ENCODE data around the gene MATN4.

Gene MATN4

GRCh38 chr20:45313065-45313695 lies 5.1 kb upstream of the MATN4 start:
- no peak for DNase-seq

DNA sequence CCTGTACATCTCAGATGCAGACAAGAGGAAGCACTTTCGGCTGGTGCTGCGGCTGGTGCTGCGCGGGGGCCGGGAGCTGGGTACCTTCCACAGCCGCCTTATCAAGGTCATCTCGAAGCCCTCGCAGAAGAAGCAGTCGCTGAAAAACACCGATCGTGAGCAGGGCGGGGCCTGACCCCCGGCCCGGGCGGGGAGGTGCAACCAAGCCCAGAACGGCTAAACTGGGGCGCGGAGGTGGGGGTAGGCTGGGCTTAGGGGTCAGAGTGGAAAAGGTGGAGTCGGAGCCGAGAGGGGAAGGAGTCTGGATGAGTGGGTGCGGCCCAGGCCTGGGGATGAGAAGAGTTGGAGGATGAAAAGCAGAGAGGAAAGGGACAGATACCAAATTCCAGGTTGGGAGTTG lies 4.1 kb upstream of the MATN4 start:
- no peak for DNase-seq

DNA sequence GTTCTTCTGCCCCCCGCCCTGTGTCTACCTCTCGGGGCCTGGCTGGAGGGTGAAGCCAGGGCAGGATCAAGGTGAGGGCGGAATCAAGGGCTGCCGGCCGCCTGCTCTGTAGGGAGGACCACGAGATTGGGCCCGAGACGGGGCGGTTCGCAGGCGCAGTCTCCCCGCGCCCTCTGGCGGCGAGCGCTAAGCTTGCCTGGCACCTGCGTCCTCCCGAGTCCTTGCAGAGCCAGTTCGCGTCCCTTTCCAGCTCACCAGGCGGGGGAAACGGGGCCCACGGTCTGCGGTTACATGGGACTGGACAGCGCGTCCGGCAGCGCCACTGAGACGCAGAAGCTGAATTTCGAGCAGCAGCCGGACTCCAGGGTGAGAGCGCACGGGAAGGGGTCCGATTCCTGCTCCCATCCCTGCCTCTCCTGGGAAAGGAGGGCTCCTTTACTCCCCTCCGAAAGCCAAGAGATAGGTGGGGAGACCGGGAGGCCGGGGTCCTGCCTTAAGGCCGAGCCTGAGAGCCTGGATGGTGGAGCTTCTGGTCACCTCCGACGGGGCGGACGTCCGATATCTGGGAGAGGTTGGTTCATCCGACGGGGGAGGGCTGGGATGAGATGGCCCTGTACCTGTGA lies 3.6 kb upstream of the MATN4 start:
- DNase-seq = peak; percentile 34 to 60

DNA sequence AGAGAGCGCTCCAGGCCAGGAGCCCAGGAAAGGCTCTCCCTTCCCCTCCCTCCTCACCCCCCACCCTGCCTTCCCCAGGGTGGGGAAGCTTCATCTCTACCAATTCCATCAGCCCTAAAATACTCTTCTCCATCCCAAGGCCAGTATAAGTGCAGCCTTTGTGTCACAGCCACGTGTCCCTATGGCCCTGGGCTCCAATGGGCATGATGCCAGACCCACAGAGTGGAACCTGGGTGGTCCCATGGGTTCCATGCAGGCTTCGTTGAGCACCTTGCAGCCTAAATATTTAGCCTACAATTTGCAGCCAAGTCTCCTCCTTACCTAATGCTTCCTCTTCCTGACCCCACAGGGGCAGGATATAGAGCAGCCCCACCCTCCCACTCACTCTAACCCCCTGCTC lies 976 bp upstream of the MATN4 start:
- DNase-seq = no peak

GRCh38 chr20:45307076-45307640 lies 941 bp downstream of the MATN4 start:
- no peak for DNase-seq

DNA sequence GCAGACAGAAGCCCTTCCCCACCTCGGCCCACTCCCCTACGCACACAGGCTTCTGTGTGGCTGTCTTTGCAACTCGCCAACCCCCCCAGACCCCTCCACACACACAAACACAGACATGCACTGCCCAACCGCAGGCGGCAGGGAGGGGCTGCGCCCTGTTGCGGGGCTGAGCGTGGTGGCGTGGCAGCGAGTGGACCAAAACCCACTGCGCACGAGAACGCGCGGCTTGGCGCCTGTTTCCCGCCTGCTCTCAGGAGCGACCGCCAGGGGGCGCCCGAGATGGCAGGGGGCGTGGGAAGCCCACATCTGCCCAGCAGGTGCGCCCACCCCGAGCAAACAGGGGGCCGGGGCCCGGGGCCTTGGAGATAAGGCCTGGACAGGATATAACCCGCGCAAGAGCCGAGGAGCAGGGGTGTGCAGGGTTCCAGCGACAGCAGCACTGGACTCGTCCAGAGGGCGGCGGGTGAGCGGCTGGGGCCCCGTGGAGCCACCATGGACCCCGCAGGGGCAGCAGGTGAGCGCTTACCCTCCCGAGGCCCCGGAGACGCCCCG lies 1.6 kb downstream of the MATN4 start, which contains the start of gene RBPJL:
RBPJL (plus strand) TSS at position 410 of the 552 bp plus-strand sequence; CDS start at position 493, 83 bp downstream.
- DNase-seq = no peak

DNA sequence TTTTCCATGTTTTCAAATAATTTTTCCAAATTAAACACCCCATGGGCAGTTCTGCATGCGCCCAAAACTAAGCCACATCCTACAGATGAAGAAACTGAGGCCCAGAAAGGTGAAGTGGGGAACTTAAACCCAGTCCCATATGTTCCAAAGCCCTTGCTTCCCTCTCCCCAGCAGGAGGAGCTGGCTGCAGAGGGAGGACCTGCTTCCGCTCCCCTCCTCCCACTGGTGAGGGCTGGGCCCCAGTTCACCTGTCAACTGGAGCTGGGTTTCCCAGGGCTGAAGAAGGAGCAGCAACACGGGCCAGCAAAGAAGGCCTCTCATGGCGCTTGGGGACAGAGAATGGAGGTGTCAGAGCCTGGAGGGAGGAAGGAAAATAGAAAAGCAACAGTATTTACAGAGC lies 2.8 kb downstream of the MATN4 start:
- DNase-seq = no peak

DNA sequence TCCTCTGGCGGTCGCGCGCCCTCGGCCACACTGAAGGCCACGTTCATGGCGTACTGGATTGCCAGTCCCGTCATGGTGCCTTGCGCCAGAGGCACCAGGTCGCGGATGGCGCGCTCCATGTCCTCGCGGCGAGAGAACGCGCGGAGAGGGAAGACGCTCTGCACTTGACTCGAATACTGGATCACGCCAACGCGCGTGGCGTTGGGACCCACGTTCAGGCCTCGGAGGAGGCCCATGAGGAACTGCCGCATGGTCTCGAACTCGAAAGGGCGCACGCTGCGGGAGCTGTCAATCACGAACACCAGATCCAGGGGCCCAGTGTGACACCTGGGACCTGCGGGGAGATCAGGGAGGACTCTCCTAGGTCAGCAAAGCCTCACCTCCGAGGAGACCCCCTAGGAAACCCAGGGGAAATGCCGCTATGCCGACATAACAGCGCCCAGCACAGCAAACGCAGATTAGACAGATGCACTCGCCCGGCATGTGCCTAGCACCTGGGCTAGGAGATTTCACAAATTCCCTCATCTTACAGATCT lies 3.6 kb downstream of the MATN4 start:
- no peak for DNase-seq

GRCh38 chr20:45303586-45304463 lies 4.3 kb downstream of the MATN4 start:
- no peak for DNase-seq

- no peak for DNase-seq
These were observed 6.3 kb downstream of the MATN4 start for GRCh38 chr20:45301824-45302271.

DNA sequence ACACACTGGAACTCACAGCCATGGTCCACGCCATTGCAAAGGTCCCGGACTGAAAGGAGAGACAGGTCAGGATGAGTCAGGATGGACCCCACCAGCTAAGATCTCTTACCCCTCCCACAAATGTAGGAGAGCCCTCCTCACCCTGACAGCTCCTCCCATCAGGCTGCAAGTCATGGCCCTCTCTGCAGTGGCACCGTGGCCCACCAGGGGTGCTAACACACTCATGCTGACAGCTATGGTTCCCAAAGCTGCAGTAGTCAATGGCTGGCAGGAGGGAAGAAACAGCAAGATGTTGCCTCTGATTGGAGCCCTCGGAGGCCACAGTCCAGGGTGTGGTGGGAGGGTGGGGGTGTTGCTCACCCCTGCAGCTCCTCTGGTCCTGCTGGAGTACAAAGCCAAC lies 7.1 kb downstream of the MATN4 start:
- DNase-seq = peak in 1 of 2 experiments; percentile 2

- DNase-seq = no peak
These were observed 8.3 kb downstream of the MATN4 start for GRCh38 chr20:45299786-45300185.

DNA sequence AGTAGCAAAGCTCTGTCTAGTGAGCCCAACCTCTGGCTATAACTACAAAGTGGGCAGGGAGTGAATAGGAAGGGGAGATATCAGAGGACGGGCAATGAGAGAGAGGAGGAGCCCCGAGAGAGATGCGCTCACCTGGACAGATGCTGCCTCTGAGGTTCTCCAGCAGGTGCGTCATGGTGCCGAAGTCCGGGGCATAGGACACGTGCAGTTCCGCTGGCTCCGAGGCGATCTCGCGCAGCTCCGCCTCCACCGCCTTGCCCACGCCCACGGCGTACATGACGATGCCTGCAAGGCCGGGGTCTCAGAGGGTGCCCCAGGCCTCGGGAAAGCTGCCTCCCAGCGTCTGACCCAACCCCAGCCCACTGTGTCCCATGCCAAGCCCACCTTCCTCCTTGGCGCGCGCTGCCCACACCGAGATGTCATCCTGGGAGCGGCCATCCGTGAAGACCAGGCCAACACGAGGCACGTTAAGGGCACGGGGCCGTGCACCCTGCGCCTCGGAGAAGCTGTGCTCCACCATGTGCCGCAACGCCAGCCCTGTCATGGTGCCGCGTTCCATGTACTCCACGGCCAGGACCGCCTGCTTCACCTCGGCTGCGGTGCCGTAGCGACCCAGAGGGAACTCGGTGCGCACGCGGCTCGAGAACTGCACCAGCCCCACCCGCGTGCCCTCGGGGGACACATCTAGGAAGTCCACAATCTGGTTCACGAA lies 10.2 kb downstream of the MATN4 start:
- DNase-seq = no peak

- no peak for DNase-seq
These were observed 13.4 kb downstream of the MATN4 start for GRCh38 chr20:45294659-45295058.

- no peak for DNase-seq
These were observed 14.1 kb downstream of the MATN4 start for GRCh38 chr20:45294003-45294368.

- DNase-seq = peak; percentile 68 to 71
These were observed 14.8 kb downstream of the MATN4 start for GRCh38 chr20:45293041-45294002.

DNA sequence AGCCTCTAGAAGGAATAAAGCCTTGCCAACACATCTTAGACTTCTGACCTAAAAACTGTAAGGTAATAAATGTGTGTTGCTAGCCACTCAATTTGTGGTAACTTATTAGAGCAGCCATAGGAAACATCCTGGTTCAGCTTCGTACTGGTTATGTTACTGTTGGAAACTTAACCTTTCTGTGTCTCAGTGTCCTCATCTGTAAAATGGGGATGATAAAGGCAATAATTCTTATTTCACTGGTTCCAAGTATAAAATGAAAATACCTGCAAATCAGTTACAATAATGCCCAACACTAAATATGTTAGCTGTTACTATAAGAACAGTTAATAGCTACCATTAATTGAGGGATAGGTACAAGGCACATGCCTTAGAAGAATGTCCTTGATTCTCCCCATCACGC lies 15.8 kb downstream of the MATN4 start:
- DNase-seq = no peak

DNA sequence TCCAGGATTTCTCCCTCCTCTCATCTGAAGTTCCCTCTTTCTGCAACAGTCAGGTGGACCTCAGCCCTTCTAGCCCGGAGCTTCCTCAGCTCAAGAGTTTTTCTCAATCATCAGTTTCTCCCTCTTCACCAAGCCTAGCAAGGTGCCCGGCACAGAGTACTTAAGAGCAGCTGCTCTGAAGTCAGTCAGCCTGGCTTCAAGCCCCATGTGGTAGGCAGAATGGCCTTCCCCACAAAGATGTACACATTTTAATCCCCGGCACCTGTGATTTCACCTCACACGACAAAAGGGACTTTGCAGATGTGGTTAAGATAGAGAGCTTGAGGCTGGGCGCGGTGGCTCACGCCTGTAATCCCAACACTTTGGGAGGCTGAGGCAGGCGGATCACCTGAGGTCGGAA lies 16.6 kb downstream of the MATN4 start:
- DNase-seq = no peak

- DNase-seq = peak; percentile 70 to 73
These were observed 17.3 kb downstream of the MATN4 start for GRCh38 chr20:45290677-45291355.

- no peak for DNase-seq
These were observed 18.0 kb downstream of the MATN4 start for GRCh38 chr20:45289942-45290676.

Measured in NCI-H2081 (cell line).